Measurements from ENCODE around the gene ZNF654.

- TF ChIP-seq USF1 (CRISPR knock-in tag; IDR thresholded peaks at IDR 0.05) (no peak), ESRRA (IDR thresholded peaks at IDR 0.05; ENCODE audit: borderline replicate concordance, low read depth) (no peak), ZBTB33 (CRISPR knock-in tag; IDR thresholded peaks at IDR 0.05) (no peak), ZFP36 (IDR thresholded peaks at IDR 0.05; ENCODE audit: low read depth, low read length, partially characterized antibody) (no peak), GATA2 (CRISPR knock-in tag; IDR thresholded peaks at IDR 0.05) (no peak), CTCF (IDR thresholded peaks at IDR 0.05 in 2 of 3, conservative IDR thresholded peaks at IDR 0.05 in 1 of 3; ENCODE audit: insufficient read depth in 2 of 3, low read depth in 1 of 3, low read length in 3 of 3) (no peak), POLR2A (conservative IDR thresholded peaks at IDR 0.05) (no peak), RCOR1 (IDR thresholded peaks at IDR 0.05; ENCODE audit: borderline replicate concordance in 1 of 2, low read depth in 2 of 2, low read length in 2 of 2) (no peak), EZH2 (IDR thresholded peaks at IDR 0.05; ENCODE audit: borderline replicate concordance, low read depth, low read length) (no peak), ZBTB2 (IDR thresholded peaks at IDR 0.05) (no peak), SPI1 (IDR thresholded peaks at IDR 0.05; ENCODE audit: borderline replicate concordance, low read depth, low read length) (no peak), CREB1 (IDR thresholded peaks at IDR 0.05) (no peak), CREB1 (CRISPR knock-in tag; IDR thresholded peaks at IDR 0.05) (no peak), JUNB (CRISPR knock-in tag; conservative IDR thresholded peaks at IDR 0.05) (no peak), ZNF354B (CRISPR knock-in tag; IDR thresholded peaks at IDR 0.05) (no peak)
These were observed 34.0 kb upstream of the ZNF654 start for GRCh38 chr3:88025001-88025552.

All from K562 (cell line).